CD4-positive, alpha-beta T cell (primary cell): Measurements from ENCODE around the gene KCND3. TPM values are rescaled to one million over a fixed set of nuclear protein-coding genes. Genes with fewer than 3 reads are reported as not detected.

Source experiments
- ATAC-seq: fragments of 200-7000 bp; cut with Tn5 transposase; one replicate; pipeline ENCODE4 v1.10.0; 2022; ENCODE audit warnings: mild to moderate bottlenecking; ENCODE audit not compliant: poor library complexity
- CTCF ChIA-PET: fragments of 350-600 bp; sonication (Branson Sonifier 250); formaldehyde crosslinking; loops from one replicate; lab custom pipeline; 2021; ENCODE audit warnings: antibody characterized with exemption, inconsistent platforms; lab: Charles Lee
- POLR2A ChIA-PET: fragments of 350-600 bp; sonication (Branson Sonifier 250); formaldehyde crosslinking; loops from one replicate; lab custom pipeline; 2021; ENCODE audit warnings: antibody characterized with exemption, inconsistent platforms; lab: Charles Lee
- DNase-seq, 14 experiments: peaks; one replicate each; pipeline ENCODE4 v3.0.0-alpha.2; 2013 to 2020; ENCODE audit warnings: mixed read lengths in 2 of 14
- H3K27ac ChIP-seq, 2 donors: one replicate each; pipeline versions ENCODE4 v1.5.1 to v1.7.0; 2013; ENCODE audit warnings: low read length in 2 of 2, low read depth in 1 of 2, mild to moderate bottlenecking in 1 of 2
- H3K27me3 ChIP-seq, 2 experiments: 1 replicate in 1 of 2; 2 replicates in 1 of 2; pipeline versions ENCODE4 v1.6.1 to v1.7.0; 2013; ENCODE audit warnings: low read length in 2 of 2, control low read depth in 1 of 2, mild to moderate bottlenecking in 1 of 2, moderate library complexity in 1 of 2; ENCODE audit not compliant: insufficient read depth in 2 of 2, control insufficient read depth in 1 of 2
- H3K36me3 ChIP-seq: one replicate; pipeline ENCODE4 v1.6.1; 2013; ENCODE audit warnings: low read length, control low read depth; ENCODE audit not compliant: insufficient read depth
- H3K4me1 ChIP-seq: one replicate; pipeline ENCODE4 v1.6.1; 2013; ENCODE audit warnings: low read length, control low read depth; ENCODE audit not compliant: insufficient read depth
- H3K4me3 ChIP-seq: one replicate; pipeline ENCODE4 v1.5.1; 2013; ENCODE audit warnings: mild to moderate bottlenecking, low read length, moderate library complexity
- H3K9me3 ChIP-seq, 2 experiments: 1 replicate in 1 of 2; 2 replicates in 1 of 2; pipeline versions ENCODE4 v1.6.1 to v1.7.0; 2013; ENCODE audit warnings: low read length in 2 of 2, mild to moderate bottlenecking in 2 of 2, control low read depth in 1 of 2, moderate library complexity in 1 of 2; ENCODE audit not compliant: control insufficient read depth in 1 of 2, insufficient read depth in 1 of 2
- H3K27ac Mint-ChIP-seq: one replicate; pipeline ENCODE4 v1.8.0; 2020; ENCODE audit warnings: mixed read lengths
- H3K27me3 Mint-ChIP-seq: one replicate; pipeline ENCODE4 v1.8.0; 2021; ENCODE audit warnings: mixed read lengths
- H3K36me3 Mint-ChIP-seq: one replicate; pipeline ENCODE4 v1.8.0; 2021; ENCODE audit warnings: low read depth, mixed read lengths
- H3K4me1 Mint-ChIP-seq: one replicate; pipeline ENCODE4 v1.8.0; 2021; ENCODE audit warnings: low read depth, mixed read lengths
- H3K4me3 Mint-ChIP-seq: one replicate; pipeline ENCODE4 v1.8.0; 2020; ENCODE audit warnings: mild to moderate bottlenecking, mixed read lengths
- H3K9me3 Mint-ChIP-seq: one replicate; pipeline ENCODE4 v1.8.0; 2020; ENCODE audit warnings: mixed read lengths
- CTCF ChIP-seq: fragments of 200-600 bp; IDR thresholded peaks from one replicate; pipeline ENCODE4 v1.8.0; 2022; ENCODE audit warnings: antibody characterized with exemption, mild to moderate bottlenecking
- intact Hi-C, 2 experiments: fragments of 100-400 bp; cut with DNase I in 1 of 2; cut with micrococcal nuclease in 1 of 2; formaldehyde crosslinking; loops; one replicate each; pipeline versions ENCODE4 v1.15.1 to v1.9.0; 2023 to 2025; cut with DNase I, micrococcal nuclease
- total RNA-seq, 174 experiments: library from RNA in 2 of 174; stranded (reverse) in 2 of 174; gene quantifications; one replicate each; pipeline ENCODE4 v1.2.3 and lab custom pipeline; 2021 to 2026

The KCND3 gene
- total RNA-seq, 2 experiments from 2014 or later, result 0.05 TPM; not detected in 1

GRCh38 chr1:112001436-112001835, 12.0 kb upstream of the KCND3 start:
- Histone ChIP-seq H3K4me3 (no peak overlapping the region), H3K4me1 (no peaks in the 10 kb centered on the region), H3K9me3 (no peaks in the 10 kb centered on the region), H3K36me3 (no peaks in the 10 kb centered on the region), H3K27me3 (peaks cover 10 to 41% of the 10 kb centered on the region in 2 experiments), H3K27ac (no peak overlapping the region)
- intact Hi-C loops, result no loop called here
- Mint-ChIP-seq H3K36me3 (no peaks in the 10 kb centered on the region), H3K4me3 (no peak overlapping the region), H3K4me1 (no peaks in the 10 kb centered on the region), H3K9me3 (no peaks in the 10 kb centered on the region), H3K27ac (no peak overlapping the region), H3K27me3 (peaks cover 58% of the 10 kb centered on the region)
- no peak for TF ChIP-seq CTCF
- ChIA-PET POLR2A (no interaction called here), CTCF (no interaction called here)
- no peak for DNase-seq
- no peak for ATAC-seq

GRCh38 chr1:112000048-112000447, 10.6 kb upstream of the KCND3 start:
- no peak for TF ChIP-seq CTCF
- Histone ChIP-seq H3K9me3 (no peaks in the 10 kb centered on the region), H3K4me3 (no peak overlapping the region), H3K4me1 (no peaks in the 10 kb centered on the region), H3K27ac (no peak overlapping the region), H3K27me3 (peaks cover 10 to 45% of the 10 kb centered on the region in 2 experiments), H3K36me3 (no peaks in the 10 kb centered on the region)
- DNase-seq (no peak), ATAC-seq (no peak)
- intact Hi-C loops, result no loop called here
- ChIA-PET CTCF (no interaction called here), POLR2A (no interaction called here)
- Mint-ChIP-seq H3K4me3 (no peak overlapping the region), H3K9me3 (no peaks in the 10 kb centered on the region), H3K36me3 (no peaks in the 10 kb centered on the region), H3K27me3 (peaks cover 64% of the 10 kb centered on the region), H3K27ac (no peak overlapping the region), H3K4me1 (no peaks in the 10 kb centered on the region)

- peaks cover 76% of the 10 kb centered on the region for H3K27me3 Mint-ChIP-seq
- no peak overlapping the region for H3K27ac Mint-ChIP-seq
- Histone ChIP-seq H3K36me3 (no peaks in the 10 kb centered on the region), H3K9me3 (no peaks in the 10 kb centered on the region), H3K4me3 (no peak overlapping the region), H3K27me3 (peaks cover 16 to 47% of the 10 kb centered on the region in 2 experiments), H3K27ac (no peak overlapping the region), H3K4me1 (no peaks in the 10 kb centered on the region)
- no peak overlapping the region for H3K4me3 Mint-ChIP-seq
- intact Hi-C loops, result no loop called here
- no peak for DNase-seq
- no peaks in the 10 kb centered on the region for H3K36me3 Mint-ChIP-seq
- ChIA-PET POLR2A (no interaction called here), CTCF (interaction anchor here (0.7 kb wide), 1 partner anchor 35 kb away, joined by 4 read pairs; no protein-coding TSS in a partner anchor)
- ATAC-seq, result no peak
- H3K4me1 Mint-ChIP-seq, result no peaks in the 10 kb centered on the region
- H3K9me3 Mint-ChIP-seq, result no peaks in the 10 kb centered on the region
- TF ChIP-seq CTCF, result no peak
Observed at GRCh38 chr1:111998332-111998731, 8.9 kb upstream of the KCND3 start.
